B cell (primary cell): ENCODE data around the gene TNFAIP8L2. TPM values are rescaled to one million over a fixed set of nuclear protein-coding genes. Genes with fewer than 3 reads are reported as not detected.

Source experiments
- ATAC-seq: fragments of 200-7000 bp; cut with Tn5 transposase; one replicate; pipeline ENCODE4 v1.10.0; 2021; ENCODE audit warnings: low read depth, mild to moderate bottlenecking, moderate number of reproducible peaks, moderate library complexity
- CTCF ChIA-PET: fragments of 350-600 bp; sonication (Branson Sonifier 250); formaldehyde crosslinking; loops from one replicate; lab custom pipeline; 2021; ENCODE audit warnings: antibody characterized with exemption, inconsistent platforms; lab: Charles Lee
- POLR2A ChIA-PET: fragments of 350-600 bp; sonication (Branson Sonifier 250); formaldehyde crosslinking; loops from one replicate; lab custom pipeline; 2021; ENCODE audit warnings: antibody characterized with exemption; lab: Charles Lee
- DNase-seq: peaks from one replicate; pipeline ENCODE4 v3.0.0; 2013
- H2AFZ ChIP-seq: 2 replicates; pipeline ENCODE4 v1.6.1; 2012; ENCODE audit warnings: mild to moderate bottlenecking, low read depth, low read length; ENCODE audit not compliant: insufficient read depth, poor library complexity, severe bottlenecking
- H3K27ac ChIP-seq, 2 donors: 1 replicate in 1 of 2; 2 replicates in 1 of 2; pipeline ENCODE4 v1.5.1; 2012 to 2013; ENCODE audit warnings: low read length in 2 of 2, mild to moderate bottlenecking in 2 of 2, moderate library complexity in 1 of 2
- H3K27me3 ChIP-seq, 4 experiments: fragments of 200-600 bp in 1 of 4; sonication (generic) in 1 of 4; replicated peaks in 1 of 4; 1 replicate in 2 of 4; 2 replicates in 2 of 4; pipeline versions ENCODE4 v1.6.1 to v1.7.0; 2013 to 2016; ENCODE audit warnings: low read length in 3 of 4, mild to moderate bottlenecking in 2 of 4, mixed read lengths in 1 of 4, moderate library complexity in 1 of 4; ENCODE audit not compliant: insufficient read depth in 4 of 4, control insufficient read depth in 3 of 4; ENCODE audit errors: control extremely low read depth in 1 of 4
- H3K36me3 ChIP-seq, 2 experiments: replicated peaks in 1 of 2; 1 replicate in 1 of 2; 2 replicates in 1 of 2; pipeline versions ENCODE4 v1.6.1 to v1.7.1; 2013; ENCODE audit warnings: low read length in 1 of 2; ENCODE audit not compliant: insufficient read depth in 2 of 2, control insufficient read depth in 1 of 2; ENCODE audit errors: control extremely low read depth in 1 of 2, extremely low read depth in 1 of 2
- H3K4me1 ChIP-seq, 2 donors: fragments of 200-600 bp in 1 of 2; sonication (generic) in 1 of 2; 1 replicate in 1 of 2; 2 replicates in 1 of 2; pipeline versions ENCODE4 v1.5.1 to v1.6.1; 2013 to 2017; ENCODE audit warnings: low read length in 2 of 2; ENCODE audit not compliant: control insufficient read depth in 2 of 2, insufficient read depth in 2 of 2
- H3K4me2 ChIP-seq: replicated peaks from 2 replicates; pipeline ENCODE3; 2012; ENCODE audit warnings: mild to moderate bottlenecking, low read depth, low read length; ENCODE audit not compliant: poor library complexity, severe bottlenecking
- H3K4me3 ChIP-seq, 5 experiments: fragments of 200-600 bp in 1 of 5; sonication (generic) in 1 of 5; 1 replicate in 3 of 5; 2 replicates in 2 of 5; pipeline versions ENCODE4 v1.5.1 to v1.7.0; 2011 to 2016; ENCODE audit warnings: low read length in 4 of 5, mild to moderate bottlenecking in 4 of 5, low read depth in 2 of 5, control low read depth in 1 of 5, moderate library complexity in 1 of 5; ENCODE audit not compliant: insufficient read depth in 1 of 5; ENCODE audit errors: control extremely low read depth in 1 of 5, extremely low read depth in 1 of 5
- H3K79me2 ChIP-seq: fragments of 200-600 bp; sonication (generic); one replicate; pipeline ENCODE4 v1.6.0; 2016; ENCODE audit warnings: low read length; ENCODE audit not compliant: control insufficient read depth, insufficient read depth
- H3K9ac ChIP-seq: fragments of 200-600 bp; sonication (generic); 2 replicates; pipeline ENCODE4 v1.6.1; 2017; ENCODE audit warnings: mild to moderate bottlenecking, low read length, moderate library complexity
- H3K9me3 ChIP-seq, 3 donors: one replicate each; pipeline versions ENCODE4 v1.6.1 to v1.7.1; 2013; ENCODE audit warnings: low read length in 2 of 3; ENCODE audit not compliant: control insufficient read depth in 2 of 3, insufficient read depth in 1 of 3; ENCODE audit errors: control extremely low read depth in 1 of 3
- H4K20me1 ChIP-seq: 2 replicates; pipeline ENCODE4 v1.6.0; 2012; ENCODE audit warnings: mild to moderate bottlenecking, low read length; ENCODE audit not compliant: insufficient read depth, control insufficient read depth, poor library complexity, severe bottlenecking
- H3K27ac Mint-ChIP-seq: one replicate; pipeline ENCODE4 v1.8.0; 2021; ENCODE audit warnings: mixed read lengths
- H3K27me3 Mint-ChIP-seq: one replicate; pipeline ENCODE4 v1.8.0; 2021; ENCODE audit warnings: mixed read lengths
- H3K4me1 Mint-ChIP-seq: one replicate; pipeline ENCODE4 v1.8.0; 2021; ENCODE audit warnings: mixed read lengths
- H3K4me3 Mint-ChIP-seq: one replicate; pipeline ENCODE4 v1.8.0; 2021; ENCODE audit warnings: mixed read lengths
- H3K9me3 Mint-ChIP-seq: one replicate; pipeline ENCODE4 v1.8.0; 2022; ENCODE audit warnings: mixed read lengths; ENCODE audit not compliant: insufficient read depth
- EZH2 ChIP-seq: IDR thresholded peaks from 2 replicates; pipeline ENCODE4 v1.6.1; 2012; ENCODE audit warnings: borderline replicate concordance, low read depth, mild to moderate bottlenecking, moderate library complexity, low read length; ENCODE audit not compliant: insufficient read depth, poor library complexity, severe bottlenecking
- WGBS: methylation state at CpG from one replicate; pipeline ENCODE4 v1.1.5; 2013; ENCODE audit warnings: missing lambda C conversion rate; ENCODE audit not compliant: insufficient coverage; 5-methylcytosine and 5-hydroxymethylcytosine counted together
- intact Hi-C: fragments of 100-400 bp; cut with micrococcal nuclease; formaldehyde crosslinking; loops from one replicate; pipeline ENCODE4 v1.10.0; 2022
- polyA plus RNA-seq: library from polyadenylated mRNA; depleted of rRNA; stranded (reverse); fragments of >200 nt; gene quantifications from 2 replicates; pipeline ENCODE4 v1.2.3, GENCODE V29; 2012
- total RNA-seq, 2 donors: library from RNA; stranded (reverse); fragments of 120-200 nt in 1 of 2; gene quantifications; 1 replicate in 1 of 2; 2 replicates in 1 of 2; pipeline versions ENCODE4 v1.2.3 to v1.2.4, GENCODE V29; 2013 to 2022
- TF ChIP-seq, protein P1 (sequence below): fragments of 200-600 bp; IDR thresholded peaks from one replicate; pipeline ENCODE4 v1.8.0; 2022; ENCODE audit warnings: antibody characterized with exemption, mild to moderate bottlenecking

The TNFAIP8L2 gene
- total and polyA plus RNA-seq, 2 donors (not counting 1 experiment from before 2014, with no cell fraction given) = 9.1 to 14.9 TPM

DNA sequence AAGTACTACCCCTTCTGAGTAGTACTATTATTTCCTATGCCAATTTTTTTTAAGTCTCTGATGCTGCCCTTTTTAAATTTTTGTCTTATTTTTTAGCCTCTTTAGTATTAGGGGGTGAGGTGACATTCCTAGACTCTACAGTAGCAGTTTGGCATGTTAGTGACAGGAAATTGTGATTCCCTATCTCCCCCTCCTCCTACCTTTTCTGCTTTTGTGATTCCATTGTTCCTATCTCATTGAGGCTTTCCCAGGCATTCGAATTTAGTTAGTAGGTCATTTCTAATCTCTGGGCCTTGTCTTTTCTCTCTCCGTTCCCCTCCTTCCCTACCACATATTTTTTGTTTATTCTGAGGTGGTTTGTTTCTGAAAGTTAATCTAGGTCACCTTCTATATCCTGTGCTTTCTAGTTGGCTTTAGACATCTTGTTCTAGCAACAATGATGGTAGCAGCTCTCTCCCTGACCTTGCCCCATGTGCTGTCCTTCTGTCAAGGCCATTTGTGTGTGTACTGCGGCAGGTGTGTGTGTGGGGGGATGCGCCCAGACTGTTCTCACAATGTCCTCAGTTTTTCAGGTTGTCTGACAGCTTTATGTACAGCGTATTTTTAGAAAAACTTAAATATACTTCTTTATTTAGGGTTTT is 31.6 kb upstream of the TNFAIP8L2 start:
- no peak for DNase-seq
- intact Hi-C loops = no loop called here
- ChIA-PET POLR2A (no interaction called here), CTCF (interaction anchor here (1.1 to 1.6 kb wide), 3 partner anchors 17 to 22 kb away, joined by 3 to 5 read pairs (median 3); no protein-coding TSS in a partner anchor)
- no peak overlapping the region for H3K27ac Mint-ChIP-seq
- H3K9me3 ChIP-seq = no peaks in the 10 kb centered on the region
- no peak for ATAC-seq
- no peak overlapping the region for H3K4me2 ChIP-seq
- no peaks in the 10 kb centered on the region for H3K79me2 ChIP-seq
- no peak overlapping the region for H3K9ac ChIP-seq
- no CpG with 5 or more reads among the region's 5 CpGs for WGBS
- peaks cover 0 to 9% of the 10 kb centered on the region in 2 experiments for H3K36me3 ChIP-seq
- H3K27ac ChIP-seq = no peak overlapping the region
- no peak for TF ChIP-seq EZH2
- TF ChIP-seq, protein P1, sequence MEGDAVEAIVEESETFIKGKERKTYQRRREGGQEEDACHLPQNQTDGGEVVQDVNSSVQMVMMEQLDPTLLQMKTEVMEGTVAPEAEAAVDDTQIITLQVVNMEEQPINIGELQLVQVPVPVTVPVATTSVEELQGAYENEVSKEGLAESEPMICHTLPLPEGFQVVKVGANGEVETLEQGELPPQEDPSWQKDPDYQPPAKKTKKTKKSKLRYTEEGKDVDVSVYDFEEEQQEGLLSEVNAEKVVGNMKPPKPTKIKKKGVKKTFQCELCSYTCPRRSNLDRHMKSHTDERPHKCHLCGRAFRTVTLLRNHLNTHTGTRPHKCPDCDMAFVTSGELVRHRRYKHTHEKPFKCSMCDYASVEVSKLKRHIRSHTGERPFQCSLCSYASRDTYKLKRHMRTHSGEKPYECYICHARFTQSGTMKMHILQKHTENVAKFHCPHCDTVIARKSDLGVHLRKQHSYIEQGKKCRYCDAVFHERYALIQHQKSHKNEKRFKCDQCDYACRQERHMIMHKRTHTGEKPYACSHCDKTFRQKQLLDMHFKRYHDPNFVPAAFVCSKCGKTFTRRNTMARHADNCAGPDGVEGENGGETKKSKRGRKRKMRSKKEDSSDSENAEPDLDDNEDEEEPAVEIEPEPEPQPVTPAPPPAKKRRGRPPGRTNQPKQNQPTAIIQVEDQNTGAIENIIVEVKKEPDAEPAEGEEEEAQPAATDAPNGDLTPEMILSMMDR = no peak
- no peak overlapping the region for H3K4me3 ChIP-seq
- no peaks in the 10 kb centered on the region for H4K20me1 ChIP-seq
- no peaks in the 10 kb centered on the region for H3K27me3 ChIP-seq
- no peaks in the 10 kb centered on the region for H3K9me3 Mint-ChIP-seq
- no peaks in the 10 kb centered on the region for H3K4me1 Mint-ChIP-seq
- no peak overlapping the region for H3K4me3 Mint-ChIP-seq
- no peak overlapping the region for H2AFZ ChIP-seq
- H3K4me1 ChIP-seq = no peaks in the 10 kb centered on the region
- H3K27me3 Mint-ChIP-seq = no peaks in the 10 kb centered on the region

DNA sequence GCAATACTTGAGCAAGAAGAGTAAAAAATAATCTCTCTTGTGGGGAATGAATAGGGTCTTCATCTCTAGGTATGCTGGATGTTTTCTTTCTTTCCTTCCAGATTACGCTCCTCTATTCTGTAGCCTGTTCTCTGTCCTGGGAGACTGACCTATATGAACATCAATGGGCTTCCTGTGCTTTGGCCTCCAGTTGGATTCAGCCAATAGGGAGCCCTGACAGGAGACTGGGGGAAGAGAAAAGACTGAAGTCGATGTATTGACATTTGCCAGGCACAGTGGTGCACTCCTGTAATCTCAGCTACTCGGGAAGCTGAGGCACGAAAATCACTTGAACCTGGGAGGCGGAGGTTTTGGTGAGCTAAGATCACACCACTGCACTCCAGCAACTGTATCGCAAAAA is 27.6 kb upstream of the TNFAIP8L2 start:
- no peaks in the 10 kb centered on the region for H3K27me3 Mint-ChIP-seq
- ChIA-PET CTCF (interaction anchor here (1.2 to 3.1 kb wide), 2 partner anchors 29 kb away, joined by 3 to 21 read pairs; no protein-coding TSS in a partner anchor), POLR2A (interaction anchor here (0.7 kb wide), 1 partner anchor 14 kb away, joined by 10 read pairs; no protein-coding TSS in a partner anchor)

More for the DNA sequence above, 27.6 kb upstream of the TNFAIP8L2 start:
- TF ChIP-seq, protein P1 = no peak
- TF ChIP-seq EZH2 = no peak
- peaks cover 6 to 15% of the 10 kb centered on the region in 2 donors for H3K4me1 ChIP-seq
- ATAC-seq (no peak), DNase-seq (no peak)
- H3K36me3 ChIP-seq = peaks cover 0 to 6% of the 10 kb centered on the region in 2 experiments
- H2AFZ ChIP-seq = no peak overlapping the region
- Mint-ChIP-seq H3K4me1 (peaks cover 14% of the 10 kb centered on the region), H3K27ac (no peak overlapping the region), H3K9me3 (no peaks in the 10 kb centered on the region), H3K4me3 (no peak overlapping the region)
- WGBS = 92% methylated on average over 4 of the region's 6 CpGs
- H3K4me3 ChIP-seq = no peak overlapping the region
- no peak overlapping the region for H3K9ac ChIP-seq
- H3K27me3 ChIP-seq = peaks cover 0 to 4% (median 0%) of the 10 kb centered on the region in 4 experiments
- H3K79me2 ChIP-seq = no peaks in the 10 kb centered on the region
- no peaks in the 10 kb centered on the region for H3K9me3 ChIP-seq
- intact Hi-C loops = no loop called here
- no peaks in the 10 kb centered on the region for H4K20me1 ChIP-seq
- no peak overlapping the region for H3K4me2 ChIP-seq
- H3K27ac ChIP-seq = no peak overlapping the region
